ENCODE data around the gene NSUN5.
"Not testable (repeated sequence)": the region's sequence is repeated elsewhere in the genome, so short reads cannot be mapped to it uniquely, and the experiment has no call there.

Gene NSUN5

DNA sequence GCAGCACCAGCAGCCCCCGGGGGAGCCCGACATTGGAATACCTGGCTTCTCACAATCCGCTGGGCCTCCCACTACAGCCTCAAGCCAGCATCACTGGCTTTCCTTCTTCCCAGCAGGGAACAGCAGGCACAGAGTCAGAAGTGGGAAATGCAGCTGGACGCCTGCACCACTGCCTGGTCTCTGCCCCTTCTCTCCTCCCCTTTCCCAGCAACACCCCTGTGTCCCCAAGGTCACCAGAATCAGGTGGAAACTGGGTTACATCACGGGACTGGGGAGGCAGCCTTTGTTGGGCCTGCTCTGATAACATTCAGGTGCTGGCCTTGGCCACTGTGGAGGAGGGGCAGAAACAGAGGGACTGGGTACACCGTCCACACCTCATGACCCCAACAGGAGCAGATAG, 16.8 kb upstream of the NSUN5 start:
- DNase-seq: not testable (repeated sequence)

DNA sequence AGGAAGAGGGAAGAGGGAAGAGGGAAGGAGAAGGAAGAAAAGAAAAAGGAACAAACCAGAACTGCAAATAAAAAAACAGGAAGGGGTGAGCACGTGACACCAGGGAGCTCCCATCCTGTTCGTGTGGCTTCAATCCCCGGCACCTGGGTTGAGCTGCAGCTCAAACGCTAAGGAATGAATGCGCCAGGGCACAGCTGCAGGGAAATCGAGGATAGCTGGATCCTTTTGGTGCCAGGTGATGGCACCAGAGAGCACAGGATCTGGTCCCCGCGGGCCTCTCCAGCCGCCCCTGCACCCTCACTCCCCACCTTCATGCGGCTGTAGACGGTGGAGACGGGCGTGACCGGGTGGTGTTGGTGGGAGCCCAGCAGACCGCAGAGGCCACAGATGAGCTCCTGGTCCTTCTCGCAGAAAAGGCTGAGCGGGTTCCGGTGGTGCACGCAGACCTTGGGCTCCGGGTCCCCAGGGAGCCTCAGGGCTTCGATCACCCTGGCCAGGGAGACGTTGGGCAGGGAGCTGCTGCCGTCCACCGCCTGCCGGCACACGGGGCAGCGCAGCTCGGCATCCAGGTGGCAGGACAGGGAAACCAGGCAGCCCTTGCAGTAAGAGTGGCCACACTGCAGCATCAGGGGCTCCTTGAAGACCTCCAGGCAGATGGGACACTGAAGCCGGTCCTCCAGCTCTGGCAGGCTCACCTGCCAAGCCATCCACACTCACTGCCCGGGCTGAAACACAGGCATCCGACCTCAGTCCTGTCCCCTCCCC, 15.6 kb upstream of the NSUN5 start:
- DNase-seq: peak; percentile 39

DNA sequence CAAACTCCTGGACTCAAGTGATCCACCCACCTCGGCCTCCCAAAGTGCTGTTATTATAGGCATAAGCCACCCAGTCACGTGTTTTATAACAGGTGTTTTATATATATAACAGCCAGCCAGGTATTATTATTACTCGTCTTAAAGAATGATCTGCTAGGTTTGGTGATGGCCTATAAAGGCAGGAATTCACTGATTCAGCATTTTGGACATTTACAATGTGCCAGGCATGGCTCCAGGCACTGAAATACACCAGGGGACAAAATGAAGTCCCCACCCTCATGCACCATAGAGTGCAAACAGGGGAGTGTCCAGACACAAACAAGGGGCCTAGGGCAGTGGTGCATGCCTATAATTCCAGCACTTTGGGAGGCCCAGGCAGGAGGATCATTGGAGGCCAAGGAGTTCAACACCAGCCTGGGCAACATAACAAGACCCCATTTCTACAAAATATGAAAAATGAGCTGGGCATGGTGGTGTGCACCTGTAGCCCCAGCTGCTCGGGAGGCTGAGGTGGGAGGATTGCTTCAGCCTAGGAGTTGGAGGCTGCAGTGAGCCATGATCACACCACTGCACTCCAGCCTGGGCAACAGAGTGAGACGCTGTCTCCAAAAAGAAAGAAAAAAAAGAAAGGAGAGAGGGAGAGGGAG, 14.9 kb upstream of the NSUN5 start:
- not testable (repeated sequence) for DNase-seq

DNA sequence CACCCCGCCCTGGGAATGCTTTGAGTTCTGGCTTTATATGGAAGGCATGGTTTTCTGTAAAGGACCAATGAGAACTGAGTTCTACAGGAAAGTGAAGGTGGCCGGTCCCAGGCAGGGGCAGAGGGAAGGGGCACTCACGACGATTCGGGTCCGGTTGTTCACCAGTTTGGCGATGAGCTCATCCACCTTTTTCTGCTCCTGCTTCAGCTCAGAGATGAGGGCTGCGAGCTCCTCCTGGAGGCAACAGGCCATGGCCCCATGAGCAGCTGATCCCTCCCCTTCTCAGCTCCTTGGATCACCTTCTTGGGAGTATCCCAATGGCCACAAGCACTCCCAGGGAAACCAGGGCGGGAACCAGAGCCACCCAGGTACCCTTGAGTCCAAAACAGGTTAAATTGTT, 11.4 kb upstream of the NSUN5 start:
- DNase-seq: not testable (repeated sequence)

DNA sequence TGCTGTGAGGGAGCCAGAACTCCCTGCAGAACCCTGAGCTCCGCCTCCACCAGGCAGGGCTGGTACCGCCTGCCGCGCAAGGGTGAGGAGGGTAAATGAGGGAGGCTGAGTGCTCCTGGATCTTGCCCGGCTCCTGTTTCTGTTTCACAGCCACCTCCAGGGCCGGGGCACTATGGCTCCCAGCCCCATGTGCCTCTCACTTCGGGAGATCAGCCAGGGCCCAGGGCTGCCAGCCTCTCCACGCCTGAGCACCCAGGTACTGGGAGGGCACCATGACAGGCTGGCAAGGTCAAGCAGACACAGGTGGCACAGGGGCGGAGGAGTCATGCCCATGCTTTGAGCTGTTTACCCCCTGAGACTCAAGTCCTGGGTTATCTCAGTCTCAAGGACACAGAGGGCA, 10.9 kb upstream of the NSUN5 start:
- DNase-seq: not testable (repeated sequence)

DNA sequence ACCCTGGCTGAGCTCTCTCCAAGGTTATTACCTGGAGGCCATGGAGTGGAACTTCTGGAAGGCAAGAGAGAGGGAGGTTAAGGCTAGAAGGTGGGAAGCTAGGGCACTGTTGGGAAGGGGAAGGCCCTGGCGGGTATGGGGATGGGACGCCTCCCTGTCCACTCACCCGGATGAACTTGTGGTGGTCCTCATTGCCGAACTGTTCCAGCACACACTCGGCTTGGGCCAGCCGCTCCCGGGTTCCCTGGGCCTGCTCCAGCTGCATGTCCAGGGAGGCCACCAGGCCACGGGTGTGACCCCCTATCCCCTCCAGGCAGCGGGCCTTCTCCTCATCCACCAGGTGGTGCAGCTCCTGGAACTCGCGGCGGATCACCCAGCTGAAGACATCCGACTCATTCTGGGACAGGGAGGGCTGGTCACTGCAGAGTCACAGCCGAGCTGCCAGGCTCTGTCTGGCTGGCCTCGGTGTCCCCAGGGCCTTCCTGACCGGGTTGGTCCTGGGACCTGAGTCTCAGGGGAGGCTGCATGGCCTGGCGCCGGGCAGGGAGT, 10.1 kb upstream of the NSUN5 start:
- not testable (repeated sequence) for DNase-seq

DNA sequence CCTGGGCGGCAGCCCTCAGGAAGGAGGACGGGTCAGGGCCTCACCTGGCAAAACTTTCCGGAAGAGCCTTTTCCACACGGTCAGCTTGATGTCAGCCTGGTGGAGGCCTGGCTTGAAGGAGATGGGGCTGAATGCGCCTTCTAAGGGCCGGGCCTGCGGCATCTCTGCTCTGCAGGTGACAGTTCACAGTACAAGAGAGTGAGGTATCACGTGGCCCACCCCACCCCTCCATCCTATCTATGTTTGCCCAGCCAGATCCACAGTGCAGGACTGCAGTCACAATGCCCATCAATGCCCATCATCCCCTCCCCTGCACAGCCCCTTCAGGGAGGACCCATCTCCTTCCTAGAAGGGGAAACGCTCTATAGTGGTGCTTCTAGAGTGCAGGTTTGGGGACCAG, 7.9 kb upstream of the NSUN5 start:
- no peak for DNase-seq

DNA sequence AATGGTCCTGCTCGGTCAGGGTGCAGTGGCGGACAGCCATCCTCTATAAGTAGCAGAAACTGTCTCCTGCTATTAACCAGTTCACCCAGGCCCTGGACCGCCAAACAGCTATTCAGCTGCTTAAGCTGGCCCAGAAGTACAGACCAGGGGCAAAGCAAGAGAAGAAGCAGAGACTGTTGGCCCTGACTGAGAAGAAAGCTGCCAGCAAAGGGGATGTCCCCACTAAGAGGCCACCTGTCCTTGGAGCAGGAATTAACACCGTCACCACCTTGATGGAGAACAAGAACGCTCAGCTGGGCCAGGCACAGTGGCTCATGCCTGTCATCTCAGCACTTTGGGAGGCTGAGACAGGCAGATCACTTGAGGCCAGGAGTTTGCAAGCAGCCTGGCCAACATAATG, 5.6 kb upstream of the NSUN5 start:
- DNase-seq: no peak

DNA sequence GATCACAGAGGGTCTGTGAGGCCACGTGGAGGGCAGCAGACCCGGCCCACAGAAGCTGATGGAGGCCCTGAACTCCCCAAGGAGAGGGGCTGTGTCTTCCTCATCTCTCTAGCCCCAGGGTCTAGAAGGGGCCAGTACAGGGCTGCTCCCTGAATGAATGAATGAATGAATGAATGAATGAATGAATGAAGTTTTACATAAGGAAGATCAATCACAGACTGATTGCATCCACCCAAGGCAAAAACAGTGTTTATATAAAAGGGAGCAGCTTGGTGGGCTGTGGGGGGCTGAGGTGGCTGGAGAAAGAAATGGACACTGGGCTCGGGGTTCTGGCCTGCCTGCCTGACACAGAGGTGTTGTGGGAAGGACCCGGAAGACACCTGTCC, 4.9 kb upstream of the NSUN5 start:
- DNase-seq: no peak

DNA sequence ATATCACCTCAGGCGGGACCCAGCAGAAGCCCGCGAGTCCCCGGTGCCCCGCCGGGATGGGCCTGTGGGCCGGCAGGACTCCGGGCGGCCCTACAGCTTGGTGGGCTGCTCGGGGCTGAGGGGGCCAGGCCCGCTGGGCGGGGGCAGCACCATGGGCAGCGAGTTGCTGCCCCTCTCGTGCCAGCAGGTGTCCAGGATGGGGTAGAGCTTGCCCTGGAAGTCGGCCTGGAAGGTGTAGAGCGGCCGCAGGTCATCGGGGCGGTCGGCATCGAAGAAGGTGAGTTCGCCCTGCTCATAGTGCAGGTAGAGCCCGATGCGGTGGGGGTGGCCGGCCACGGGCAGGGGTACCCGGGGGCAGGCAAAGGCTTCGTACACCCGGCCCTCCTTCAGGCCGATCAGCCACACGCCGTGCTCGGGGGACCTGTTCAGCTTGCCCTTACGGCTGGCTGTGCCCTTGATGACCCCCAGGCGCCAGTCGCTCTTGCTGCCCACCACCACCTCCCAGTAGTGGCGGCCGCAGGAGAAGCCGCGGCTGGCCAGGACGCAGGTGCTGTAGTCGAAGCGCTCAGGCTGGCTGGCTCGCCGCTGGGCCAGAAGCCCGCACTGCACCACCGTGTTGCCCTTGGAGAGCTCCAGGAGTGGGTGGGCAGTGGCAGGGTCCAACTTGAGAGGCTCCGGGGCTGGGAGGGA, 4.3 kb upstream of the NSUN5 start:
- no peak for DNase-seq

DNA sequence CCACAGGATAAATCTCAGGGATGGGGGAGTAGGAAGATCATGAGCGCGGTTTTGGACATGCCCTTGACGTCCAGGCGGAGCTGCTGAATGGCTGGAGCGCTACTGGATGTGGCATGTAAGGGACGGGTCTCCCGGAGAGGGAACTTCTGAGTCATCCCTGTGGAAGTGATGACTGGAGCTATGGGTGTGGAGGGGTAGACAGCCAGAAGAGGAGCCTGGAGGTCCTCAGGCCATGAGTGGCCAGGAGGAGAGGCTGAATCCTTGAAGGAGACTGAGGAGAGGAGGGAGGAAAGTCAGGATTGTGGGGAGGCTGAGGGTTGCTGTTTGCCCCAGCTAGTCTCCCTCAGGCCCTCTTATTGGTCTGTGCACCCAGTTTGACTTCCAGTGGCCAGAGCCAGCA, 2.8 kb upstream of the NSUN5 start:
- DNase-seq: not testable (repeated sequence)

DNA sequence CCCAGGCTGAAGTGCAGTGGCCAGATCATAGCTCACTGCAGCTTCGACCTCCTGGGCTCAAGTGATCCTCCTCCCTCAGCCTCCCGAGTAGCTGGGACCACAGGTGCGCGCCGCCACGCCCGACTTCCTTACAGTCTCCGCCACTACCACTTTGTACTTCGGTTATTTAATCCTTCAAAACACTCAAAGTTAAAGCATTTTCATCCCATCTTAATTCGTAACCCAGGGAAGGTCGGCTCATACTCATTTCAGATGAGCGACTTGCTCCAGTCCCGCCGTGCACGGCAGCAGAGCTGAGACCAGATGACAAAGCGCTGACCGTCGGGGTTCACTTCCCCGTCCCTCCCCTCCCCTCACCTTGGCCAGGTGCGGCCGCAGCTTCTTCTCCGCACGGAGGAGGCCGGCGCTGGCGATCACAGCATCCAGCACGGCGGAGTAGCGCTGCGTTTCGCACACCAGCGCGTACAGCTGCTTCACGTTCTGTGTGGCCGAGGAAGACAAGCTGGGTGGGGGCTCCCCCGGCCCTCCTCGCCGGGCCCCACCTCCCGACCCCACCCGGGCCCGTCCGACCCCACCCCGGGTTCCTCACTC, 457 bp downstream of the NSUN5 start:
- DNase-seq: no peak

DNA sequence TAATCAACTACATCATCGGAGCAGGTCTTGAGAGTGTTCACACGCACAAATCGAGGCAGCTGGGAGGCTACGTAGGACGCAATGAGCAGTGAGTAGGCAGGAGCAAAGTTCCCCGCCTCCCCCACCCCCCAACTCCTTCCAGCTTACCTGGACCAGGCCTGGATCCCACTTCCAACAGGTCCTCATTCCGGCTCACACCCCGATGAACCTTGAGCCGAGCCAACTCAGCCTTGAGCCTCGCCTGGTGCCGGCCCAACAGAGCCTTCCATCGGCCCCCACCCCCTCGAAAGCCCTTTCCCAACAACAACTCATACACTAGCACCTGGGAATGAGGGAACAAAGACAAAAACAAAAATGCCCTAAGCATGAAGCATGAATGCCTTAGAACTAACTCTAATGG, 1.2 kb downstream of the NSUN5 start:
- DNase-seq: no peak

DNA sequence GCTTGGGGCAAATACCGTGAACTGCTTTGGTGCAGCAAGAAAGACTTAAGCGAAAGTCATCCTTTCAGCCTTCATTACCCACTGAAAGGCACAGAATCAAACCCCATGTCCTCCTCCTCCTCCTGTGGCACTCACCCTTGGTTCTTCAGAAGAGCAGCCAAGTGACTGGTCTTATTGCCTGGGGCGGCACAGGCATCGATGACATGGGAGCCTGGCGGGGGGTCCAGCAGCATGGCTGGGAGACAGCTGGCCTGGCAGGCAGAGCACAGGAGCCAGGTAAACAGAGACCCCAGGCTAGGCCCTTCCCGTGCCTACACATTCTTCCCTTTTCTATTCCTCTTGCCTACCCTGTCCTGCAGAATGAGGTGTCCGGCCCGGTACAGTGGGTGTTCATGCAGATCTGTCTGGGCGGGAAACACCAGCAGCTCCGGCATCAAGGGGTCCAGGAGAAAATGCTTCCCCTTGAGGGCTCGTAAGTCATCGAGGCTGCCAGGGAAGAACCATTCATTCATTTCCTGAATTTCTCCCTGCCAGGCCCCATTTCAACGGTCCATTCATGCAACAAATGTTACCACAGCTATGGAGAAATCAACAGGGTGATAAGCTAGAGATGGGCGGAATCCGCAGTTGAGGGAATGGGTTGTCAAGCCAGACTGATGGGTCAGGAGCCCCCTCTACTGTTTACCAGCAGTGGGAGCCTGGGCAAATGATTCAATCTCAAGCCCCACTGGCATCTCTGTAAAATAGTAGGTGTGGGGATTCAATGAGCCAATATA, 3.8 kb downstream of the NSUN5 start:
- not testable (repeated sequence) for DNase-seq

DNA sequence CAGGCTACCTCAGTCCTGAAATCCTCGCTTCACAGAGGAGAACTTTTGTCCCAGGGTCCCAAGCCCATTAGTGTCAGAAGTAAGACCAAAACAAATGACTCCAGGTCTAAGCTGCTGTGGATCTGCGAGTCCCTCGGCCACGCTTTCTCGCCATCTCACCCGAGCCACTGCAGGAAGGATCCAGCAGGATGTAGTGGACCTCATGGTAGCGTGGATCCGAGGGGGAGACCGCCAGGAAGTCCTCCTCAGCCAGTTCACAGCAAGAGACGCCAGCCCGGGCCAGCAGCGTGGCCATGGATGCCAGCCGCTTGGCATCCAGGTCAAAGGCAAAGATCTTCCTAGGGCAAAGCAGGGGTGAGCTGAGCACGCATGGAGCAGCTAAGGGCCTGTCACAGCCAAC, 4.6 kb downstream of the NSUN5 start:
- DNase-seq: no peak

DNA sequence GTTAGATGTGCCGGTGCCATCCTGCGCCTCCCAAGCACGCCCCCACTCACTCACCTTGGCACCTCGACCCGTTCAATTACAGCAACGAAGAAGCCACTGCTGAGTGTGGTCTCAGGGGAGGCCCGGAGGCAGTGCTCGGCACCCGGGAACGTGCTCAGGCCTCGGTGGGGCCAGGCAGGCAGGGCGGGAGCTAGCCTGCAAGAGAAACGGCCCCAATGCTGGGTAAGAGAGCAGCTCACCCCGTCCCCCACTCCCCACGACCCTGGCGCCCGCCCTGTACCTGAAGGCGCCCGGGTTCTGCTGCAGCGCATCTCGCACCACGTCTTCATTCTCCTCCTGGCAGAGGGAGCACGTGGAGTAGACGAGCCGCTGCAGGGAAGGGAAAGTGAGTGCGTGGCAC, 5.1 kb downstream of the NSUN5 start:
- DNase-seq: no peak

DNA sequence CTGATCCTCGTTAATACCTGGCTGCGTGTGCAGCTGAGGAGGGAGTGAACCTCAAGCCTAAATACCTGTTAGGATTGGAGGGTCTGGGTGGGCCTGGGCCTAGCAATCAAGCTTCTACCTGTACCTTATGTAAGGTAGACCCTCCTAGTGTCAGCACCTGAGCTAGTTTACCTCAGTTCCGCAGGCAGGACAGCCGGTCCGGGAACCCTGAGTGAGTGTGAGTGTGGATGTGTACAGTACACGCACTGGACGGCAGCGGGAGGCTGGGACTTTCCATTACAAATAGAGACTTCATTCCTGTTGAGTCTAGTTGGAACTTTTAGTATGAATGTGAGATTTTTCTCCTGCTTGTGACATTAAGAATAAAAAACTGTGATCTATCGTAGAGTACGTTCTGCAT, 5.8 kb downstream of the NSUN5 start:
- DNase-seq: not testable (repeated sequence)

DNA sequence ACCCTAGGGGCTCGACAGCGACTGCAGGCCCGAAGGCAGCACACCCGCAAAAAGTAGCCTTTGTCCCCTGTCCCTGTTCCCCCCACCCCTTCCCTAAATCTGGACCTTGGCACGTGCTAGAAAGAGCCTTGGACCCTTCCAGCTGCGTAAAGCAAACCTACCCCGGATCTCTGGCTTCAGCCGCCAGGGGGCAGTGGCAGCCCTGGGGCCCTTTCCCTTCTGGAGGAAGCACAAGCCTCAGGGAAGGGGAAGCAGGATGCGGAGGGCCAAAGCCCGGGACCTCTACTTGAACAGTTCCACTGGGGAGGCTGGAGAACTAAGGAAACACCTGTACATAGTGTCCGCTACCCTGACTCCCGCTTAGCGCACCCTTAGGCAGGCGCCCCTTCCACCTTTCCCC, 7.5 kb downstream of the NSUN5 start:
- DNase-seq: not testable (repeated sequence)

DNA sequence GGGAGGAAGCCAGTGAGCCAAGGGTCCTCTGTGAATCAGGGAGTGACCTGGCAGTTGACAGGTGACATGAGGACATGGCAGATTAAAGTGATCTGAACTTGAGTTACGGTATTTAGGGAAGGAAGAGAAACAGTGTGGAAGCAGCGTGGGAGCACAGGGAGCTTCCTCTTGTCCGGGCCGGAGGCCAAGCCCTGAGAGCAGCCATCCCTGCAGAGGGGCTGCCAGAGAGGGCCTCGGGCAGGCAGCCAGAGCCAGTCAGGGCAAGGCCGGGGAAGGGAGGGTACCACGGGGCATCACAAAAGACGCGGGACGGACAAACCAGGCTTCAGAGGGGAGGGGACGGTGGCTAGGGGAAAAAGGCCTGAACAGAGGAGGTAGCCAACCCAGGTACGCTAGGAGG, 8.8 kb downstream of the NSUN5 start:
- not testable (repeated sequence) for DNase-seq

DNA sequence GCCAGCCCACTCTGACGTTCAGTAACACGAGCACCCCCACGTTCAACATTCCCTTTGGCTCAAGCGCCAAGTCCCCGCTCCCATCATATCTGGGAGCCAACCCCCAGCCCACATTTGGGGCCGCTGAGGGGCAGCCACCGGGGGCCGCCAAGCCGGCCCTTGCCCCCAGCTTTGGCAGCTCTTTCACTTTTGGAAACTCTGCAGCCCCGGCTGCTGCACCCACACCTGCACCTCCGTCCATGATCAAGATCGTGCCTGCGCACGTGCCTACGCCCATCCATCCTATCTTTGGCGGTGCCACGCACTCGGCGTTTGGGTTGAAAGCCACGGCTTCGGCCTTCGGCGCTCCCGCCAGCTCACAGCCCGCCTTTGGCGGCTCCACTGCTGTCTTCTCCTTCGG, 10.9 kb downstream of the NSUN5 start:
- DNase-seq: not testable (repeated sequence)

DNA sequence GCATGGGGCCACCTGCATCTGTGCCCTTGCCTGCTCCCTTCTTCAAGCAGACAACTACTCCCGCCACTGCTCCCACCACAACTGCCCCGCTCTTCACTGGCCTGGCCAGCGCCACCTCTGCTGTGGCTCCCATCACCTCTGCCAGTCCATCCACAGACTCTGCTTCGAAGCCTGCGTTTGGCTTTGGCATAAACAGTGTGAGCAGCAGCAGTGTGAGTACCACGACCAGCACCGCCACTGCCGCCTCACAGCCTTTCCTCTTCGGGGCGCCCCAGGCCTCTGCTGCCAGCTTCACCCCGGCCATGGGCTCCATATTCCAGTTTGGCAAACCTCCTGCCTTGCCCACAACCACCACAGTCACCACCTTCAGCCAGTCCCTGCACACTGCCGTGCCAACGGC, 11.4 kb downstream of the NSUN5 start:
- DNase-seq: not testable (repeated sequence)

DNA sequence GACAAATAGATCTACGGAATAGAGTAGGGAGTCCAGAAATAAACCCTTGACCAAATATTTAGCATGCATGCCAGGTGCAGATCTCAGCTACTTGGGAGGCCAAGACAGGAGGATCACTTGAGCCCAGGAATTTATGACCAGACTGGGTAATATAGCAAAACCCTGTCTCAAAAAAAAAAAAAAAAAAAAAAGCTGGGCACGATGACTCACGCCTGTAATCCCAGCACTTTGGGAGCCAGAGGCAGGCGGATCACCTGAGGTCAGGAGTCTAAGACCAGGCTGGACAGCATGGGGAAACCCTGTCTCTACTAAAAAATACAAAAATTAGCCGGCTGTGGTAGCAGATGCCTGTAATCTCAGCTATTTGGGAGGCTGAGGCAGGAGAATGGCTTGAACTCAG, 31.4 kb downstream of the NSUN5 start:
- not testable (repeated sequence) for DNase-seq

DNA sequence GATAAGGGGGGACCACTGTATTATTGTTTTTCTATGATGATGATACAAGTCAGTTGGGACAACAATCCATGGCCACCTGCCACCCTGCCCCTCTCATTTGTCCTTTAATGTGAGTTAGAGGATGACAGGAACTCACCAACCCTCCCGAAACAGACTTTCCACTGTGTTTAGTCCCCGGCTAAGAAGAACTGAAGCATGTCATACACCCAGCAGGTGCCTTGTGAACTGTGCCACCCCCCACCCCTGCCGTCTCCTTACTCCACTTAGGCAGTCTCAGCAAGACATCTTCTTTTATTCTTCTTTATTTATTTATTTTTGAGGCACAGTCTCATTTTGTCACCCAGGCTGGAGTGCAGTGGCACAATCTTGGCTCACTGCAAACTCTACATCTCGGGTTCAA, 40.8 kb downstream of the NSUN5 start:
- not testable (repeated sequence) for DNase-seq

All from NCI-H1417 treated with DMSO at 0.1 percent for 48 hours (cell line).